AG04450 (cell line): Measurements from ENCODE around the gene TMEM245. TPM values are rescaled to one million over a fixed set of nuclear protein-coding genes. Genes with fewer than 3 reads are reported as not detected.

Source experiments
- CTCF ChIA-PET: fragments of 300-600, 350-600 bp; formaldehyde crosslinking; extraction: SDS; loops from one replicate; lab custom pipeline; 2022; ENCODE audit warnings: antibody characterized with exemption, inconsistent platforms; lab: Charles Lee
- POLR2A ChIA-PET: fragments of 350-600 bp; formaldehyde crosslinking; extraction: SDS; loops from one replicate; lab custom pipeline; 2021; ENCODE audit warnings: antibody characterized with exemption, inconsistent platforms; lab: Yijun Ruan, JAX
- DNase-seq: peaks from one replicate; pipeline ENCODE4 v3.0.0-alpha.2; 2011; ENCODE audit warnings: low read depth, low spot score
- H3K27ac ChIP-seq: one replicate; pipeline ENCODE4 v1.5.1; 2012; ENCODE audit warnings: low read depth, low read length, control low read depth
- H3K27me3 ChIP-seq: one replicate; pipeline ENCODE4 v1.6.0; 2012; ENCODE audit warnings: low read length; ENCODE audit not compliant: control insufficient read depth, insufficient read depth
- H3K4me3 ChIP-seq: 2 replicates; pipeline ENCODE4 v1.5.1; 2011; ENCODE audit warnings: mild to moderate bottlenecking, low read depth, low read length, control low read depth
- H3K9me3 ChIP-seq: 2 replicates; pipeline ENCODE4 v1.5.1; 2012; ENCODE audit warnings: low read length; ENCODE audit not compliant: control insufficient read depth, insufficient read depth
- polyA plus RNA-seq: library from polyadenylated mRNA; depleted of rRNA; stranded (reverse); fragments of >200 nt; gene quantifications from 2 replicates; pipeline ENCODE4 v1.2.3, GENCODE V29; 2011
- TF ChIP-seq, protein P1 (sequence below): IDR thresholded peaks from 2 replicates; pipeline ENCODE4 v1.5.1; 2011; ENCODE audit warnings: low read depth, low read length, control low read depth, inconsistent platforms

Gene TMEM245
- polyA plus RNA-seq, 1 experiment: 42.0 TPM

DNA sequence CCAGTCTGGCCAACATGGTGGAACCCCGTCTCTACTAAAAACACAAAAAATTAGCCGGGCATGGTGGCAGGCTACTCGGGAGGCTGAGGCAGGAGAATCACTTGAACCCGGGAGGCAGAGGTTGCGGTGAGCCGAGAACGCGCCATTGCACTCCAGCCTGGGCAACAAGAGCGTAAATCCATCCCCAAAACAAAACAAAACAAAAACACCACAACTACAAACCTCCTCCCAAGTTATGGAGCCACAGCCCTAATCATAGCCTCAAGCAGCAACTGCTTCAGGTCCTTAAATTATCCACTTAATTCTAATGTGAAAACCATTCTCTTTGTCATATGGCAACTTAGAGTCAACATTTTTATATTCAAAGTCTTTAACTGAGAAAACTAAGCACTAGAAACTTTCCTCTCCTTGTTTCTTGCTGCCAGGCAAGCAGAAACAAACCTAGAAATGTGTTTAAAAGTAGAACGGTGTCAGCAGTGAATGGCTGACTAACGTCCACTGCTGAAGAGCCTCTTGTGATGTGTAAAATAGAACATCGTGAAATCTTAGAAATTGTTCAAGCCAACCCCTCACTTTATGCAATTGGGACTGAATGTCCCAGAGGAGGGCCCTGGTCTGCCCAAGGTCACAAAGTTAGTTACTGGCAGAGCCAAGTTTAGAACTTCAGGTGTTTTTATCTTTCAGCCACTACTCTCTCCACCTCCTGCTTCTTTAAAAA lies 5.7 kb downstream of the TMEM245 start:
- Histone ChIP-seq H3K9me3 (no peaks in the 10 kb centered on the region; the same call in 1 of the 2 replicates), H3K4me3 (no peak overlapping the region), H3K27ac (no peak overlapping the region), H3K27me3 (no peaks in the 10 kb centered on the region)
- DNase-seq: no peak
- ChIA-PET POLR2A (no interaction called here), CTCF (no interaction called here)
- TF ChIP-seq, protein P1, sequence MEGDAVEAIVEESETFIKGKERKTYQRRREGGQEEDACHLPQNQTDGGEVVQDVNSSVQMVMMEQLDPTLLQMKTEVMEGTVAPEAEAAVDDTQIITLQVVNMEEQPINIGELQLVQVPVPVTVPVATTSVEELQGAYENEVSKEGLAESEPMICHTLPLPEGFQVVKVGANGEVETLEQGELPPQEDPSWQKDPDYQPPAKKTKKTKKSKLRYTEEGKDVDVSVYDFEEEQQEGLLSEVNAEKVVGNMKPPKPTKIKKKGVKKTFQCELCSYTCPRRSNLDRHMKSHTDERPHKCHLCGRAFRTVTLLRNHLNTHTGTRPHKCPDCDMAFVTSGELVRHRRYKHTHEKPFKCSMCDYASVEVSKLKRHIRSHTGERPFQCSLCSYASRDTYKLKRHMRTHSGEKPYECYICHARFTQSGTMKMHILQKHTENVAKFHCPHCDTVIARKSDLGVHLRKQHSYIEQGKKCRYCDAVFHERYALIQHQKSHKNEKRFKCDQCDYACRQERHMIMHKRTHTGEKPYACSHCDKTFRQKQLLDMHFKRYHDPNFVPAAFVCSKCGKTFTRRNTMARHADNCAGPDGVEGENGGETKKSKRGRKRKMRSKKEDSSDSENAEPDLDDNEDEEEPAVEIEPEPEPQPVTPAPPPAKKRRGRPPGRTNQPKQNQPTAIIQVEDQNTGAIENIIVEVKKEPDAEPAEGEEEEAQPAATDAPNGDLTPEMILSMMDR: no peak

DNA sequence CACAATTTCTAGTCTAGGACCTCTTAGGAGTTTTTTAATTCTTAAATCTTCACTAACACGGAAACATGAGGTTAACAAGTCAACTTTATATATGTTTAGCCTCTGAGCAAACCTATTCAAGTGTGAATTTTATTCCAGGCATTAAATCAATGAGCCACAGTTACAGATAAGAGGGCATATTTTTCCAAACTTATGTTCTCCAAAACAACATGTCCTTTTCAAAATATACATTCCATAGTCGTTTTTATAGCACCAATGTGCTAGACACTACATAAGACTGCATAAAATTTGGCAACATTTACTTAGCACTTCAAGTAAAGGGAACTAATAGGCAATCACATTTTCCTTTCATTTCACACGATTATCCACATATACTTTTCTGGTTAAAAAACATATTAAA lies 6.5 kb downstream of the TMEM245 start:
- Histone ChIP-seq H3K27ac (no peak overlapping the region), H3K4me3 (no peak overlapping the region), H3K27me3 (no peaks in the 10 kb centered on the region), H3K9me3 (no peaks in the 10 kb centered on the region)
- TF ChIP-seq, protein P1: no peak
- POLR2A ChIA-PET: no interaction called here
- CTCF ChIA-PET: no interaction called here
- no peak for DNase-seq

DNA sequence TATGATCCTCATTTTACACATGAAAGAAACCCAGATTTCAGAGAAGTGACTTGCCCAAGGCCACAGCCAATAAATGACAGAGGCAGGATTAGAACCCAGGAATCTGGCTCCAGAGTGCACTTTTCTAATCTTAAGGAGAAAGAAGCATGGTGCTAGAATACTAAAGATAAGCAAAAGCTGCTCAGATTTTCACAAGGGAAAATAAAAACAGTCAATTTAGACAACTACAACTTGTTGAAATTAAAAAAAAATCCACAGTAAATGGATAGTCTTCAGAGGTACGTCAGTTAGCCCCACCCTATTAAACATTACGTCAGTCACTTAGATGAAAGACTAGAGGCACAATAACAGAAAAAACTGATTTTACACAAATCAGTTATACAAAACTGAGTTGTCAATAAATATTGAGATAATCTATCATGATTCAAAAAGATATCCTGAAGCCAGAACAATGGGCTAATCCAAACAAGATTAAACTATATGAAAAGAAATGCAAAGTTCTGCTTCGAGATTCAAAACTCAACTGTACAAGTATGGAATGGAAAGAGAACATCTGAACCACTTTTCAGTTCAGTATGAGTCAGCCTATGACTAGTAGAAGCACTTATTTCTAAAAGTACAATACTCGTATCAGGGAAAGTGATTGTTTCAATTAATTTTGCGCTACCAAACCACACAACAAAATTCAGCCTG lies 9.3 kb downstream of the TMEM245 start:
- DNase-seq: no peak
- POLR2A ChIA-PET: interaction anchor here (0.8 to 3.4 kb wide), 2 partner anchors 8 to 10 kb away, joined by 5 to 22 read pairs; partner anchors contain the start of gene TMEM245
- Histone ChIP-seq H3K27ac (no peak overlapping the region), H3K27me3 (no peaks in the 10 kb centered on the region), H3K9me3 (no peaks in the 10 kb centered on the region), H3K4me3 (0 out of 2 replicates have a peak overlapping the region, but pooled peaks have one; percentile 1)
- TF ChIP-seq, protein P1: no peak
- CTCF ChIA-PET: interaction anchor here (0.7 kb wide), 1 partner anchor 17 kb away, joined by 3 read pairs; no protein-coding TSS in a partner anchor

DNA sequence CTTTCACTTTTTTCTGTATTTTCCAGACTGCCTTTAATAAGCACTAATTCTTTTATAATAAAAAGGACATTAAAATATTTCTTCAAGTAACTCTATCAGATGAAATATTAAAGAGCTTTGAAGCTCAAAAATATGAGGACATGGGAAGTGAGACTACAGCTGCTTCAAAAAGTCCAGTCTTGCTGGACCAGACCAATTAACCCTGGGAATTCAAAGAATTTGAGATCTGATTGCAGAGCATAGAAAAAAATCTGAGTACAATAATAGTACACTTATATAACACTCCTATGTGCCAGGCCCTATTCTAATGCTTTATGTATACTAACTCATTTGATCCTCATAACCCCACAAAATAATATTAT lies 9.8 kb downstream of the TMEM245 start:
- no peak overlapping the region for H3K4me3 ChIP-seq
- CTCF ChIA-PET: interaction anchor here (1.4 kb wide), 1 partner anchor 9 kb away, joined by 3 read pairs; the partner anchor contains the start of gene TMEM245

More for the DNA sequence above, 9.8 kb downstream of the TMEM245 start:
- Histone ChIP-seq H3K27me3 (no peaks in the 10 kb centered on the region), H3K9me3 (no peaks in the 10 kb centered on the region), H3K27ac (no peak overlapping the region)
- no peak for DNase-seq
- POLR2A ChIA-PET: interaction anchor here (3.4 kb wide), 1 partner anchor 9 kb away, joined by 22 read pairs; the partner anchor contains the start of gene TMEM245
- TF ChIP-seq, protein P1: no peak
